ENCODE measurements around the gene DNAJA1. TPM values are rescaled to one million over a fixed set of nuclear protein-coding genes. Genes with fewer than 3 reads are reported as not detected.

Gene DNAJA1
- total and polyA plus RNA-seq, 2 donors (not counting 3 experiments of a cell fraction or from before 2014, with no cell fraction given) = 72.9 to 182 TPM

GRCh38 chr9:33044162-33044673 is 19.1 kb downstream of the DNAJA1 start:
- H3K4me1 ChIP-seq (ENCODE audit: control insufficient read depth, extremely low read depth, insufficient read depth, low read length) = peaks cover 11% of the 10 kb centered on the region
- peak overlapping the region; percentile 51 to 74 (median 65) for H3K4me3 ChIP-seq (replicated peaks in 1 of 3; ENCODE audit: insufficient read depth in 1 of 3, low read depth in 1 of 3, low read length in 3 of 3)
- H3K9me3 ChIP-seq (replicated peaks; ENCODE audit: control insufficient read depth, insufficient read depth, low read length) = no peaks in the 10 kb centered on the region
- intact Hi-C loops (cut with micrococcal nuclease) (loop anchor here (1.0 to 5.0 kb wide), 2 partner anchors 181 to 667 kb away; no protein-coding TSS in a partner anchor), dilution Hi-C loops (cut with MboI; ENCODE audit: extremely low pct_ligation_motif_present, low sequenced_read_pairs) (no loop called here)
- H4K20me1 ChIP-seq (replicated peaks; ENCODE audit: control insufficient read depth, extremely low read depth, insufficient read depth, low read length) = no peaks in the 10 kb centered on the region
- TSS peak; percentile 38 for BruUV-seq (replicated peaks)
- DNase-seq (ENCODE audit: low read depth, low spot score) = peak; percentile 92
- peak overlapping the region; percentile 70 for H3K4me2 ChIP-seq (ENCODE audit: insufficient read depth, low read length)
- H3K27me3 ChIP-seq (ENCODE audit: control insufficient read depth in 2 of 2, insufficient read depth in 2 of 2, low read length in 2 of 2) = no peaks in the 10 kb centered on the region
- H3K9me1 ChIP-seq (replicated peaks; ENCODE audit: control insufficient read depth, extremely low read depth, insufficient read depth, low read length) = no peaks in the 10 kb centered on the region
- ChIA-PET CTCF (interaction anchor here (0.6 to 1.2 kb wide), 5 partner anchors 10 to 126 kb away, joined by 3 to 4 read pairs (median 3); partner anchors contain the start of gene DNAJA1), POLR2A (interaction anchor here (2.5 kb wide), 1 partner anchor 19 kb away, joined by 15 read pairs; the partner anchor contains the start of gene DNAJA1)
- peak overlapping the region; percentile 88 for H3K9ac ChIP-seq (replicated peaks; ENCODE audit: extremely low read depth, insufficient read depth, low read length)
- TF ChIP-seq, protein P1, sequence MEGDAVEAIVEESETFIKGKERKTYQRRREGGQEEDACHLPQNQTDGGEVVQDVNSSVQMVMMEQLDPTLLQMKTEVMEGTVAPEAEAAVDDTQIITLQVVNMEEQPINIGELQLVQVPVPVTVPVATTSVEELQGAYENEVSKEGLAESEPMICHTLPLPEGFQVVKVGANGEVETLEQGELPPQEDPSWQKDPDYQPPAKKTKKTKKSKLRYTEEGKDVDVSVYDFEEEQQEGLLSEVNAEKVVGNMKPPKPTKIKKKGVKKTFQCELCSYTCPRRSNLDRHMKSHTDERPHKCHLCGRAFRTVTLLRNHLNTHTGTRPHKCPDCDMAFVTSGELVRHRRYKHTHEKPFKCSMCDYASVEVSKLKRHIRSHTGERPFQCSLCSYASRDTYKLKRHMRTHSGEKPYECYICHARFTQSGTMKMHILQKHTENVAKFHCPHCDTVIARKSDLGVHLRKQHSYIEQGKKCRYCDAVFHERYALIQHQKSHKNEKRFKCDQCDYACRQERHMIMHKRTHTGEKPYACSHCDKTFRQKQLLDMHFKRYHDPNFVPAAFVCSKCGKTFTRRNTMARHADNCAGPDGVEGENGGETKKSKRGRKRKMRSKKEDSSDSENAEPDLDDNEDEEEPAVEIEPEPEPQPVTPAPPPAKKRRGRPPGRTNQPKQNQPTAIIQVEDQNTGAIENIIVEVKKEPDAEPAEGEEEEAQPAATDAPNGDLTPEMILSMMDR (IDR thresholded peaks at IDR 0.05; ENCODE audit: extremely low read depth in 1 of 2, insufficient read depth in 1 of 2, low read depth in 1 of 2, low read length in 2 of 2) = no peak
- TF ChIP-seq POLR2AphosphoS5 (IDR thresholded peaks at IDR 0.05; ENCODE audit: insufficient read depth, low read depth, low read length) (peak; percentile 83), JUN (IDR thresholded peaks at IDR 0.05; ENCODE audit: borderline replicate concordance, insufficient read depth, insufficient read length, low read depth) (peak; percentile 73), EZH2 (IDR thresholded peaks at IDR 0.05; ENCODE audit: borderline replicate concordance, low read depth, low read length, severe bottlenecking) (no peak), POLR2A (IDR thresholded peaks at IDR 0.05; ENCODE audit: low read depth, low read length) (peak; percentile 80), GATA2 (IDR thresholded peaks at IDR 0.05; ENCODE audit: insufficient read depth, insufficient read length, low read depth, low read length) (no peak), MYC (IDR thresholded peaks at IDR 0.05; ENCODE audit: low read depth, low read length) (no peak), MAX (IDR thresholded peaks at IDR 0.05; ENCODE audit: insufficient read depth, insufficient read length) (no peak), FOS (IDR thresholded peaks at IDR 0.05; ENCODE audit: borderline replicate concordance, insufficient read depth, low read length) (peak; percentile 7)
- H2AFZ ChIP-seq (ENCODE audit: low read depth, low read length) = peak overlapping the region; percentile 76
- H3K27ac ChIP-seq (ENCODE audit: insufficient read depth, low read depth, low read length) = peak overlapping the region; percentile 81
- peak; percentile 91 for FAIRE-seq
- H3K36me3 ChIP-seq (ENCODE audit: control insufficient read depth in 2 of 2, extremely low read depth in 1 of 2, insufficient read depth in 2 of 2, low read length in 2 of 2) = peaks cover 8 to 9% of the 10 kb centered on the region in 2 experiments
- H3K79me2 ChIP-seq (ENCODE audit: control insufficient read depth, insufficient read depth, low read length) = no peaks in the 10 kb centered on the region

Measured in endothelial cell of umbilical vein (primary cell).